ENCODE data around the gene STAB1. TPM values are rescaled to one million over a fixed set of nuclear protein-coding genes. Genes with fewer than 3 reads are reported as not detected.

STAB1 gene
- polyA plus RNA-seq, 12 donors = 29.2 to 55.4 (median 39.2) TPM; not detected in 1

DNA sequence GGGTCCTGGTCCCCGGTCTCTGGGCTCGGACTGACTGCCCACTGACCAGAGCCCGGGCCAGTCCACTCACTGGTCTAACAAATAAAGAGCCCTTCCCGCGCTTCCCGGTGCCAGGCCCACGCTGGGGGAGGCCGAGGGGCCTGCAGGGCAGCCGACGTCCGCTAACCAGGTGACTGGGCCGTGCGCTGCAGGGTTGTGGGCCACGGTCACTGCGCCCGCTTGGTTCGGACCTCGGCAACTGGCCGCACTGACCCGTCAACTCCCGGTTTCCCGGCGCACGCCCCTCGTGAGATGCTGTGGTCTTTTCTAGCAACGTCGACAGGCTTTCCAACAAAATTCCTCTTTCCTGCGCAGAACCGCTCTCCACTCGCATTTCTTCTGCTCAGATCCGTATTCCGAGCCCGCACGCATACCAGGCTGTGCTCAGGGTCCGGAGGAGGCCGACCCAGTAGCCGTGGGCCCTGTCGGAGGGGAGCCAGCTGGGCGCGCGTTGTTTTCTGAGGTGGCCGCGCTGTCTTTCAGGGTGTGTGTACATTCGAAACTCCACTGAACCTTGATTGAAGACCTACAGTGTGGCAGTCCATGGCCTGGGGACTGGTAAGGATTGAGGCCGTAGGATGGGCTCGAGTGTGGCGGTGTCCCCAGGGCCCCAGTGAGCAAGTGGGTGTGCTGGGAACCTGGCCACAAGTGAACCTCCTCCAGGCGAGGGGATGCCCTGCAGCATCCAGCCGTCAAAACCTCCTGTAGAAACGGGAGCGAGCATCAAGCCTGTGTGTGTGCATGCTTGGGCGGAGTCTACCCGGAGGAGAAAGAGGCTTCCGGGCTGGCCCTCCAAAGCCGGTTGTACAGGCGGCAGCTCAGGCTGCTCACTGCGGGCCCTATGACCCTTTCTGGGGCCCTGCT, 39.4 kb downstream of the STAB1 start:
- no peak for DNase-seq

DNA sequence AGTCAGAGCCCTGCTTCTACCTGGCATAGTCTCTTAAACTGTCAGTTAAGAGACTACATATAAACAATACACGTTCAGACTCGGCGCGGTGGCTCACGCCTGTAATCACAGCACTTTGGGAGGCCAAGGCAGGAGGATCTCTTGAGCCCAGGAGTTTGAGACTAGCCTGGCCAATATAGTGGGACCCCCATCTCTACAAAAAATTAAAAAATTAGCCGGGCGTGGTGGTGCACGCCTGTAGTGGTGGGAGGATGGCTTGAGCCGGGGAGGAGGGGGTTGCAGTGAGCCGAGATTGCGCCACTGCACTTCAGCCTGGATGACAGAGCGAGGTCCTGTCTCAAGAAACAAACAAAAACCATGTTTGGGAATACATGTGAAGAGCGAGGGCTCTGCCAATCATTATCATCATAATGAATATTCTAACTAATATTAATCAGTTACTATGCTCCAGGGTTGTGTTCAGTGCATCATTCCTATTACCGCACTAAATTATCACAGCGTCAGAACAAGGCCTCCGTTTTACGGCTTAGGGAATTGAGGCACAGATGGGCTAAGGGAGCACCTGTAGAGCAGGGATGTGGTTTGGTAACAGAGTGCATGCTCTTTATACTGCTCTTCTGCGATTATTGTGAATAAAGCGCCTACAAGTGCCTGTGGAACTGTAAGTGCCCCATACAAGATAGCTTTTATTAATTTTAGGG, 40.4 kb downstream of the STAB1 start:
- no peak for DNase-seq

DNA sequence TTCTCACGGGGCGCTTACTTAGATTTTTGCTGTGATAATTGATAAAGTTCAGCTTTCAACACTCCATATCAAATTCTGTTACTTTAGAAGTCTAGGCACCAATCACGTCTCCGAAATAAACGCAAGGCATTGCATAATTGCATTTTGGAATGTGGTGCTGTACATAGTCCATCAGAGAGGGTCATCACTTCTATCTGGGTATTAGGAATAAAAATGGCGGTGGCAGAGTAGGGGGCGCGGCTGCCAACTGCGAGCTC, 40.9 kb downstream of the STAB1 start:
- no peak for DNase-seq

DNA sequence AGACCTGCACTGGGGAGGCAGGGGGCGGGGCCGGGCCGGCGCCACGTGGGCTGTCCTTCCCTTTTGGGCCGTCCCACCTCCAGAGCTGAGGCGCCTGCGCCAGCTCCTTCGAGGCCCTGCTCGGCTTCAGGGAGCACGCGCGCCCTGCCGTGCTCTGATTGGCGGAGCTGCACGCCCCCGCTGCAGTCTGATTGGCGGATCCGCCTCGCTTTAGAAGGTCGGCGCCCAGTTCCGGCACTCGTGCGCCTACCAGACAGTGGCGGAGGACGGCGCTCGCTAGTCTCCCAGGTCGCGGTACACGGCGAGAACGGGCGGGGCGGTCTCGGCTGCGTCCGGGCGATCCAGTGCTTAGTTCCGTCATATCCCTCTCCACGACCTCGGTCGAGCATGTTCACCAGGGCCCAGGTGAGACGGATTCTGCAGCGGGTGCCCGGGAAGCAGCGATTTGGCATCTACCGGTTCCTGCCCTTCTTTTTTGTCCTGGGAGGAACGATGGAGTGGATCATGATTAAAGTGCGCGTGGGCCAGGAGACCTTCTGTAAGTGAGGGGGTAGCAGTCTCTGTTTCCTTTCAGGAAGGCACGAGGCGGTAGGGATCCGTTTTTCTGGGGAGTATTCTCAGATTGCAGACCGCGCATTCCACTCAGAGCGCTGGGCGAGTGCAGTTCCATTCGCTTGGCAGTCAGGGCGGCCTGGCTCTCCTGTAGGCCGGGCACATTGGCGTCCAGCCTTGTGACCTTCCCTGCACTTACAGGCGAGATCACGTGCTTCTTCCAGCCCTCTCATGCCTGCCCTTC, 41.4 kb downstream of the STAB1 start, which contains the start of gene UQCC5:
TSS of gene UQCC5 (plus strand) at position 237 of the 796 bp plus-strand sequence. CDS start at position 388, 151 bp downstream.
- peak; percentile 98 for DNase-seq

DNA sequence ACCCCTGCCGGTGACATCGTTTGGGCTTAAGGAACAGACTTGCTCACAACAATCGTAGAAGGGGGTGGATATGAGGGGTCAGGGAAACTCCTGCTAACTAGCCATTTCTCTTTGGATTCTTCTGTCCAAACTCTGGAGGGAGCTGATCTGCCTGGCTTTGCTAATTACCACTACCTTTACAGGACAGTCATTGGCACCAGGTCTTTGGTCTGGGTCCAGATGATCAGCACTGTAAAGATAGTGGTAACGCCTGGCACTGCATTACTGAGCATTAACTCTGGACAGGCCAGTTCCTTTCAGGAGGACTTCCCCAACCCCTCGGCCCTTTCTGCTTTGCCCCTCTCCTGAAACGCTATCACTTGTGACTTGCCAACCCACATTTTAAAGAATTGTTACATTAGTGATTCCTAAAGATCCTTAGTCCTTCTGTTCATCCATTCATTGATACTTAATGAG, 42.1 kb downstream of the STAB1 start:
- no peak for DNase-seq

DNA sequence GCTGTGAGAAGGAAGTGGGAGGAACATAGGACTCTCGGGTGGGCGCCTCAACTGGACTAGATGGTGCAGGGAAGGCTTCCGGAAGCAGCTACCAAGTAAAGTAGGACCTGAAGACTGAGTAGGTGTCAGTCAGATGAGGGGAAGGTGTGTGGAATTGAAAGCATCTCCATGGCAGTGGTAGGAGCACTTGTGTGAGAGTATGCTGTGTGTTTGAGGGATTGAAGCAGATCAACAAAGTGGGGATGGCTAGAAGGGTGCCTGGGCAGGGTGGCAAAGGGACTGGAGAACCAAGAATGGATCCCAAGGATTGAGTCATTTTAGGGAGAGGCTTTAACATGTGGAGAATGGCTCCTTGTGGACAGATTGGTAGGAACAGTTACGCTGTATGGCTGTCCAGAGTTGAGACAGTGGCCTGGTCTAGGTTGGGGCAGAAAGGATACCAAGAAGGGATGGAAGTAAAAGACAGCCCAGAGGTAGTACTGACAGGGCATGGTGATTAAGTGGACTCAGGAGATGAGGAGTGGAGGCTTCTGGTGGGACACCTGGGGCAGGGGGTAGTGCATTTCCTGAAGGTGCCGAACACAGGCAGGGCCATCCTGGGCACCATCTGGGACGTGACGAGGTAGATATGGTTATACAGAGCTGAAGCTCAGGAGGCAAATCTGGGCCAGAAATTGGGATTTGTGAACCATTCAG, 42.7 kb downstream of the STAB1 start:
- no peak for DNase-seq

DNA sequence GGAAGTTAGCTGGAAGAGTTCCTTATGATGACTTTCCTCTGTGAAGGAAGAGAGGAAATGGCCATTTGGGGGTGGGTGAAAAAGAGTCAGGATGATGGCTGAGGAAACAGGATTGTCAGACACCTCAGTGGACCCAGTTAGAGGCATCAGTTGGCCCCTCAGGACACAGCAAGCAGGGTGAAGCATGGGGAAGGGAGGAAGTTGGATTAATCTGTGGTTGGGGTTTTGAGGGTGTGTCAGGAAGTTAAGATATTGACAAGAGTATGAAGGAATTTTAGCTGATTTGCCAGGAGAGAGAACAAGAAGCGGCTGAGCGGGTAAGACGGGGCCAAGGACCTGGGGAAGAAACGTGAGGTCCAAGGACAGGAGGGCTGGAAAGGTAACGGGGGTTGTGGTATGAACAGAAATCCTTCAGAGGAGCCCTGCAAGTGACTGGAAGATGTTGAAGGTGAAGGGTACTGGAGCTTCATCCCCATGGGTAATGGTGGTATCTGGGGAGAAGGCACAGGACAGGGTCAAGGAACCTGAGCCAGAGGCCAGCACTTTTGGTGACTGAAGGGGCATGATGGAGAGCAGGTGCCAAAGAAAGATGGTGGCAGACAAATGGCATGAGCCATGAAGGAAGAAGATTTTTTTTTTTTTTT, 44.0 kb downstream of the STAB1 start:
- DNase-seq = no peak

DNA sequence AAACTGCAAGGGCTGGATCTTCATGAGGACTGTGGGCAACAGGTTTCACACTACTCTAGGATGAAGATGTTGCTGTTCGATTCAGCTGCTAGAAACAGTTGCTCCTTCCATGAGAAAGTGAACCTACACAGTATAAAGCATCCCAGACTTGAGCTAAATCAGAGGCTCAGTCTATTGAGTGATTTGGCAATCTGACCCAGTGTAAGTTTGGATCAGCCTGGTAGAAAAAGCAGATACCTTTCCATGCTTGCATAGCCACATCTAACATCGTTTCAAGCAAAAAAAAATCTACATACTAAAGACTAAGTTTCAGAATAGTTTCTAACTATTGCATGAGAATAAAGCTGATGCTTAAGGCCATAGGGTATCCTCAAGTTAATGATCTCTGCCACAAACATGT, 45.9 kb downstream of the STAB1 start:
- no peak for DNase-seq

DNA sequence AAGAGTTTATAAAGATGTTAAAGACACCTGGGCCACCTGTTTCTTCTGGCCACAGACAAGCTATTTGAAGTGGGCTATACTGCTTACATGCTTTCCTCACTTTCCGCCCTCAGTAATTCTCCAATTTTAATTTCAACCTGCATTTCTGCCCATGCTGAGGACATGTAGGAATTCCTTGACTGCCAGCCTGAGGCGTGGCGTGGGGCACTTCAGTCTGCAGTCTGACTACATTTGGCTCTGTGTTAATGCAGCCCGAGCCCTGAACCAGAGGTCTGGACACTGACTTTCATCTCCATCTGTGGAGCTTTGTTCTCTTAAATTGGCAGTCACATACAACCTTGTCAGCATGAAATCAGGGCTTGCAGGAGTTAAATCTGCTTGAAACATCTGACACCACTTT, 49.8 kb downstream of the STAB1 start:
- no peak for DNase-seq

DNA sequence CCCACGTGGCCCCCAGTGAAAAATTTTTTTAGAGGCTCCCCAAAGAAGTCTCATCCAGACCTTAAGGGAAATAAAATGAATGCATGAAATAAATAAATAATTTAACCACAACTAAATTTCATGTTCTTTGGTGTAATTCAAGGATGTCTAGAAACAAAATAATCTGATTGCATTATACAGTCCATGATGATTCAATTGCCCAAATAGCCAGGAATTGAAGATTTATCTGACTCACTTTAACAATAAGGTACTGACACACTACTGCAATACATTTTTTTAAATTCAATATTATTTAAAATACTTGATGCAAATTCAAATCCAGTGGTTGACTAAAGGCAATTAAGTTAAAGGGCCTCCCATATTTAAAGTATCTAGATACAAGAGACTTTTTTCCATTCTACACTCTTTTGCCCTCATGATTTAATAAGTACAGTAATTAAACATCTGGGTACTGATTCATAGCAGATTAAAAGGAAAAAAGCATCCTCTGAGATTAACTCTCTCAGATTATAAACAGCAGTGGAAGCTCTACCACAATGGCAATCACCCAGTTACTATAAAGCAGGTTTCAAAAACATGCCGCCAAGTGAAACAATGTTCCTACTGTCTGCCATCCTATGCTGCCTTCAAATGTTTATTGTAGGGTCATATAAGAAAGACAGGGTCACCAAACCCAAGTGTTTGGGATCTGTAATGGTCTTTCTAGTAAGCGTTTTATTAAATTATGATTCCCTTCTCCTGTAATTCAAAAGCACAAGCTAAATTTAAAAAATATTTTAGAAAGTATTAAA, 51.2 kb downstream of the STAB1 start:
- no peak for DNase-seq

DNA sequence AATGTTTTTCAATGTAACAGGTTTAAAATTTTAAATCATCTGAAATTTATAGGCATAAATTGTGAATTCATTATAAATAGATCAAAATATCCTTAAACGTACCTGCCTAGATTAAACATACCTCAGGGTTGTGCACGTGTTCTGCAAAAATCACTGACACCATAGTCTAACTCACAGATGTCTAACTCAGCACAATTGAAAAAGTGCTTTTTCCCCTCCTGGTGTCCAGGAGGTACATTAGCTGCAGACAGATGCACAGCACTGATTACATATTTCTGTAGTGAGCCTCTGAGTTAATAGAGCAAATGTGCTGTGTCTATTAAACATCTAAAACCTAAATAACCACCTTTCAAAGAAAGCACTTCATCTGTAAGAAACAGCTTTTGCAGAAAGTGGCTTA, 52.0 kb downstream of the STAB1 start:
- no peak for DNase-seq

DNA sequence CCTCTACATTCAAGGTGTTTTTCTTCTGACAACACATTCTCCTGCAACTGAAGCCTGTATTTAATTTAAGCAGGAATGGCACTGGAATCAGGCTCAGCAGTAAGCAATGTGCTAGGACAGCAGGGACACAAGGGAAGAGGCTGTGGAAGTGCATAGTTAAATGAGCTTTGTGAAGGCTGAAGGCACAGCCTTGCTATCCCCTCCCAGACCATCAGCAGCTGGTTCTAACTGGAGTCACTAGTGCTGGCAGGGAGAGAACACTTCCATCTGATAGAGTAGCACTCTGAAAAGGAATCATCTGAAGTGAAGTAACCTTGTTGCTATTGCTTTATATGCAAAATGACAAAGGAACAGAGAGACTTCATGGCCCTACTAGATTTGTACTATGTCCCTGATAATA, 56.0 kb downstream of the STAB1 start:
- no peak for DNase-seq

DNA sequence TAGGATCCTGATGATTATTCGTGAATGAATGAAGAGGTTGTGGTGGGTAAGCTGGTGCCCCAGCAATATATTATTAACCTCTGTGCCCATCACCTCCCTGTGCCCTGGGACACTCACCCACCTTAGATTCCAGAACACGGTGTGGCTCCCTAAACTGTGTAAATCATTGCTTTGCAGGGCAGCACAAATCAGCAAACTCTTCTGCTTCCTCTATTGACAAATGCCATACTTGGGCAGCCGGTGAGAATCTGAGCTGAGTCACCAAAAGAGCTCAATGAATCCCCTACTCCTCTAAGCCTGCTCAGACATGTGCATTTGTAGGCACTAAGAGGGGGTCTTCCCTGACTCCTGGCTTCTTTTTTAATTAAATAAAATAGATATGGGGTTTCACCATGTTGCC, 57.0 kb downstream of the STAB1 start:
- DNase-seq = no peak

DNA sequence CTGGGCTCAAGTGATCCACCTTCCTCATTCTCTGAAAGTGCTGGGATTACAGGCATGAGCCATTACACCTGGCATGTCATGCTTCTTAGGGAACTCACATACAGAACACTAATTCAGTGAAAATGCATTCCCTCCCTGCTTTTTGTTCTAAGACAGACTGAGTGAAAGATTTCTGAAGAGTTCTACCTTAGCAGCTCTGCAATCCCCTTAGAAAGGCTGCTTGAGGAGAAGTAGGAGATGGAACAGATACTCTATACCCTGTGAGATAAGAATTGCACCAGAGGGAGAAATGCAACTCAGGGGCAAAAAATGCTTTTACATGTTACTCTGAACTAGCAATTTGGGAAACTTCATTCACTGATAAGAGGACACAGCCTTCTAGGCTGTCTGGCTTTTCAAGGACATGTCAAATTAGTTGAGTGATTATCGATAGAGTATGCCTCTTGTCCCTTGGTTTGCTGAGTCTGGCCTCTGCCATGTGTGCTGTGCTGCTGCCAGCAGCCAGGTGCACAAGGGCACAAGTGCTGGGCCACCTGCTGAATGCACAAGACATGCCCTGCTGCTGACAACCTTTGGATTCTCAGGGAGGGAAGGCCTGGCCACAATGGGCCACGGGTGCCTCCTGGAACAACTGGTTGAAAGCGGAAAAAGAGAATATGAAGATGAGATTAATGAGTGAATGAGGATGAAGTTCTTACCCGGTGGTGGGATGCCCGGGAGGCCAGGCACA, 59.1 kb downstream of the STAB1 start:
- no peak for DNase-seq

DNA sequence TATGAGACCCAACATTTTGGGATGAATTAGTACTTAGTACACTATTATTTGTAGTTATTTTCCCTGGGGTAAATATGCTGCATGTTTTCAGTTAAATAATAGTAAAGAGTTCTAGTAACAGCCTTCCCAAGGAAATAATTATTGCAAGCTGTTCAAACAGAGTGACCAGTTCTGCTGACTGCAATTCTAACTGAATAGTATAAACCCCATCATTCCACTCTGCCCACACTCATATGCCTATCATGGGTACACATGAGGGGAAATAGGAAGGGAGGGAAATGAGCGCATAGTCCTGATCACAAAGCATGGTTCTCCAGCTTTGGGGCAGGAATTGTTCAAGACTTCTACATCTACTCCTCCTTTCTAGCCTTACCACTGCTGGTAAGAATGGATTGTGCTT, 59.9 kb downstream of the STAB1 start:
- no peak for DNase-seq

DNA sequence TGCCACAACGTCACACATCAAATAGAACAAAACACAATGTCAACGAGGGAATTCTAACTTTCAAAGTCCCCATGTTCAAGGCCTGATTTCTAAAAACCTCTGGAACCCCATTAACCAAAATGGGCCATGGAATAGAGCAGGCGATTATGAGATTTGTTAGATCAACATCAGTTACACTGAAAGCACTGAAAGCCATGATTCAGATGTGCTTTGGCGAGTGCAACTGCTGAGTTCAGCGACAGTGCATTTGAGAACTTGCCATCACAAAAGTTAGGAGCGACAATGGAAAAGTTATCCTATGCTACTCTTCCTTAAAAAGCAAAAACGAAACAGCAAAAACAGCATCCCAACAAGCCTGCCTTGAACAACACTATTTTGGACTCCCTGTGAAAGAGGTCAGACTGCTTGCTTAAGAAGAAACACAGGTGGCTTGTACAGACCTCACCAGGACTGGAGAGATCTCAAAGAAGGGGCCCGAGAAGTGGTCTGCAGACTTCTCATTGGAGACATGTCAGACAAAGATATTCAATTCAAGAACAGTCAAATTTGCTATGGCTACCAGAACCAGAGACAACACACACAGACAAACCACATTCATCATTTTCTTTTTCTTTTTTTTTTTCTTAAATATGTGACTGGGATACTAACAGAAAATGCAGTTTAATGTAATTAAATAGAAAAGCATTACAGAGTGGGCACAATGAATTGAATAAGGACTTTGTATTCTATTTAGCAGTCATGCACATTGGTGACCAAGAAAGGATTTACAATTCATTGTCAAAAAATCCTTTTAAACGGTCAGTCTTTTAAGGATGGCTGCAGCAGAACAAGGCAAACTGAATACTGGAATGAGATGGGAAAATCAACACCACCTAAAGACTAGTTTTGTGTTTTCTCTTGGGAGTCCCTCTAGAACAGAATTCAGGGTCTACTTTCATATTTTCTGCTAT, 62.1 kb downstream of the STAB1 start:
- no peak for DNase-seq

DNA sequence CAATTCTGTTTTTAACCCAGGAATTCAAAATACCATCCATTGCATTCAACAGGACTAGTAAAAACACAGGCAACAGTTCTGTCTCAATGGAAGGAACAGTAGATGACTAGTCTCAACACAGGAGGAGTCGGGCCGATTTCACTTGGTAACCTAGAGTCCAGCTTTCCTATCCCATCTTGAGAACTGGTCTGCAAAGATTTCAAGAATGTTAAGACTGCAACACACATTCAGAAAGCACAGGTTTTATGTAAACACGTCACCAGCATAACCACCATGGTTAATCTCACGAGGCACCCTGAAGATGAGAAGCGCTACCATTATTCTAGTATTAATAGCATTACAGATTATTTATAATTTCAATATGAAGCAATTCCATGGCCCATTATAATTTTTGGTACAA, 63.3 kb downstream of the STAB1 start:
- no peak for DNase-seq

DNA sequence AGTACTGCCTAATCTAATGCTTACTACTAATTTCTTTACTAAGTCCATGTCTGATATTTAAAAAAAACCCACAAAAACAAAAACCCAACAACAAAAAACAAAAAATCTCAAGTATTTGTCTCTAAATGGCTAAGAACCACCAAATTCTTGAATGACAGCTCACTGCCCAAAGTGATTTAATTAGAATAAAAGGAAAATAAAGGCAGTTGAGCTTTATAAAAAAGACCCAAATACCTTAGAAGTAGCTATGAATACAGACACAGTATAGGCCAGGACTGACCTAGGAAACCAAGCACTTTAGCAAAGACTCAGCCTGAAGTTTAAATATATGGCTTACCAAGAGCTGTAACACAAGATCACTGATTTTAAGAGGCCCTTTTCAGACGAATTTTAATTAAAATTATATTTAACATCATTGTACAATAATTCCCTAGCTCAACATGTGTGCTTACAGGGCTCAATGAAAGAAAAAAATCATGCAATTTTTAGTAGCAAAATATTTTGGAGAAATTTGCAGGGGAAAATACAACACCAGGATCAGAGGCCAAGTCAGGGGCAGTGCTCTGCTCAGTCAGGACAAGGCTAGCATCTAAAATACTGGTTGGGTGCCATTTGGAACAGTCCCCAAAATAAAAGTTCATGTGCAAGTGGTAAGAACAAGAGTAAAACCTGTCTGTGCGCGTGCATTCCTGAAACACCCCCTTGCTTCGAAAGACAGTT, 66.0 kb downstream of the STAB1 start:
- no peak for DNase-seq
